A673 (cell line): ENCODE results near the gene VAC14. TPM values are rescaled to one million over a fixed set of nuclear protein-coding genes. Genes with fewer than 3 reads are reported as not detected.

Source experiments
- BruUV-seq: library from RNA; stranded (reverse); fragments of 400-500 nt; replicated peaks from 2 replicates; lab custom pipeline; 2021; lab: Mats Ljungman, UMichigan
- CTCF ChIA-PET: fragments of 300-600 bp; sonication (Branson Sonifier 250); formaldehyde crosslinking; loops from one replicate; lab custom pipeline; 2022; ENCODE audit warnings: antibody characterized with exemption; lab: Charles Lee
- POLR2A ChIA-PET: fragments of 300-600 bp; sonication (Branson Sonifier 250); formaldehyde crosslinking; loops from one replicate; lab custom pipeline; 2022; ENCODE audit warnings: antibody characterized with exemption; ENCODE audit not compliant: low non-redundant PET; lab: Charles Lee
- DNase-seq: peaks from one replicate; pipeline ENCODE4 v3.0.0-alpha.2; 2015; ENCODE audit warnings: low spot score
- H3K27ac ChIP-seq: fragments of 200-600 bp; sonication (generic); 2 replicates; pipeline ENCODE4 v1.5.1; 2016; ENCODE audit warnings: mixed run types, low read depth, mild to moderate bottlenecking, mixed read lengths, antibody characterized with exemption, low read length; ENCODE audit not compliant: poor library complexity, severe bottlenecking
- H3K27me3 ChIP-seq: fragments of 200-600 bp; sonication (generic); replicated peaks from 2 replicates; pipeline ENCODE4 v1.6.1; 2017; ENCODE audit warnings: mixed run types, low read depth, mild to moderate bottlenecking, mixed read lengths, antibody characterized with exemption, low read length; ENCODE audit not compliant: insufficient read depth, poor library complexity
- H3K36me3 ChIP-seq: fragments of 200-600 bp; sonication (generic); 2 replicates; pipeline ENCODE4 v1.6.1; 2016; ENCODE audit warnings: mixed run types, mild to moderate bottlenecking, mixed read lengths, antibody characterized with exemption, low read length; ENCODE audit not compliant: insufficient read depth, poor library complexity, severe bottlenecking
- H3K4me1 ChIP-seq: fragments of 200-600 bp; sonication (generic); 2 replicates; pipeline ENCODE4 v1.6.1; 2017; ENCODE audit warnings: mixed run types, mild to moderate bottlenecking, mixed read lengths, antibody characterized with exemption, low read length; ENCODE audit not compliant: insufficient read depth, poor library complexity, severe bottlenecking
- H3K4me3 ChIP-seq: fragments of 200-600 bp; sonication (generic); 2 replicates; pipeline ENCODE4 v1.5.1; 2016; ENCODE audit warnings: low read depth, mixed run types, mild to moderate bottlenecking, mixed read lengths, low read length; ENCODE audit not compliant: poor library complexity, severe bottlenecking
- H3K9me3 ChIP-seq: fragments of 200-600 bp; sonication (generic); 2 replicates; pipeline ENCODE4 v1.6.1; 2016; ENCODE audit warnings: mixed run types, low read depth, mild to moderate bottlenecking, mixed read lengths, antibody characterized with exemption, low read length; ENCODE audit not compliant: poor library complexity, severe bottlenecking
- EZH2 ChIP-seq: fragments of 200-600 bp; sonication (generic); IDR thresholded peaks from 2 replicates; pipeline ENCODE4 v1.6.1; 2017; ENCODE audit warnings: borderline replicate concordance, low read depth, mild to moderate bottlenecking, mixed read lengths, antibody characterized with exemption, low read length; ENCODE audit not compliant: poor library complexity, severe bottlenecking
- intact Hi-C: fragments of 100-400 bp; cut with micrococcal nuclease; formaldehyde crosslinking; loops from one replicate; pipeline ENCODE4 v1.10.0; 2022; ENCODE audit not compliant: unreplicated experiment
- total RNA-seq: library from RNA; stranded (reverse); gene quantifications from 2 replicates; pipeline ENCODE4 v1.2.3, GENCODE V29; 2021
- TF ChIP-seq, protein P1 (sequence below): fragments of 300-800, 200-600 bp; sonication (generic); conservative IDR thresholded peaks from 2 replicates; pipeline ENCODE4 v1.5.1; 2017; ENCODE audit warnings: low read depth, mild to moderate bottlenecking, antibody characterized with exemption, low read length, moderate library complexity, mixed read lengths

The VAC14 gene
- total RNA-seq, 1 experiment from 2014 or later, result 46.6 TPM

DNA sequence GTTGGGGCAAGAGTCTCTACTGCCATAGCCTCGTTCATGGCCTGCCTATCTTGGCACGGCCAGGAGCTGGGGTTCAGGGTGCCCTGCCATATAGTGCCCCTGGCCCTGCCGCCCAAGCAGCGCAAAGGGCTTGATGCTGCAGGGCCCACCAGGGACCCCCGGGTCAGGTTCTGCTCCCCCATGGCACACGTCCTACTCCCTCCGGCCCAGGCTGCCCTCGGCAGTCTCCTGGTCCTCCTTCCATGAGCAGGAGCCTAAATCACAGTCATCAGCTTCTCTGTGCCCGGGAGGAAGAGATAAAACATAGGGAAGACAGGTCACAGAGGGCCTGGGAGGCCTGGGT, 59.2 kb downstream of the VAC14 start:
- Histone ChIP-seq H3K36me3 (no peaks in the 10 kb centered on the region), H3K4me3 (no peak overlapping the region), H3K4me1 (peaks cover 7% of the 10 kb centered on the region), H3K9me3 (no peaks in the 10 kb centered on the region), H3K27me3 (no peaks in the 10 kb centered on the region), H3K27ac (peak overlapping the region; percentile 30)
- DNase-seq, result no peak
- CTCF ChIA-PET, result no interaction called here
- POLR2A ChIA-PET, result no interaction called here
- intact Hi-C loops, result no loop called here
- TF ChIP-seq, protein P1, sequence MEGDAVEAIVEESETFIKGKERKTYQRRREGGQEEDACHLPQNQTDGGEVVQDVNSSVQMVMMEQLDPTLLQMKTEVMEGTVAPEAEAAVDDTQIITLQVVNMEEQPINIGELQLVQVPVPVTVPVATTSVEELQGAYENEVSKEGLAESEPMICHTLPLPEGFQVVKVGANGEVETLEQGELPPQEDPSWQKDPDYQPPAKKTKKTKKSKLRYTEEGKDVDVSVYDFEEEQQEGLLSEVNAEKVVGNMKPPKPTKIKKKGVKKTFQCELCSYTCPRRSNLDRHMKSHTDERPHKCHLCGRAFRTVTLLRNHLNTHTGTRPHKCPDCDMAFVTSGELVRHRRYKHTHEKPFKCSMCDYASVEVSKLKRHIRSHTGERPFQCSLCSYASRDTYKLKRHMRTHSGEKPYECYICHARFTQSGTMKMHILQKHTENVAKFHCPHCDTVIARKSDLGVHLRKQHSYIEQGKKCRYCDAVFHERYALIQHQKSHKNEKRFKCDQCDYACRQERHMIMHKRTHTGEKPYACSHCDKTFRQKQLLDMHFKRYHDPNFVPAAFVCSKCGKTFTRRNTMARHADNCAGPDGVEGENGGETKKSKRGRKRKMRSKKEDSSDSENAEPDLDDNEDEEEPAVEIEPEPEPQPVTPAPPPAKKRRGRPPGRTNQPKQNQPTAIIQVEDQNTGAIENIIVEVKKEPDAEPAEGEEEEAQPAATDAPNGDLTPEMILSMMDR, result no peak
- no peak for TF ChIP-seq EZH2
- no TSS peak for BruUV-seq

DNA sequence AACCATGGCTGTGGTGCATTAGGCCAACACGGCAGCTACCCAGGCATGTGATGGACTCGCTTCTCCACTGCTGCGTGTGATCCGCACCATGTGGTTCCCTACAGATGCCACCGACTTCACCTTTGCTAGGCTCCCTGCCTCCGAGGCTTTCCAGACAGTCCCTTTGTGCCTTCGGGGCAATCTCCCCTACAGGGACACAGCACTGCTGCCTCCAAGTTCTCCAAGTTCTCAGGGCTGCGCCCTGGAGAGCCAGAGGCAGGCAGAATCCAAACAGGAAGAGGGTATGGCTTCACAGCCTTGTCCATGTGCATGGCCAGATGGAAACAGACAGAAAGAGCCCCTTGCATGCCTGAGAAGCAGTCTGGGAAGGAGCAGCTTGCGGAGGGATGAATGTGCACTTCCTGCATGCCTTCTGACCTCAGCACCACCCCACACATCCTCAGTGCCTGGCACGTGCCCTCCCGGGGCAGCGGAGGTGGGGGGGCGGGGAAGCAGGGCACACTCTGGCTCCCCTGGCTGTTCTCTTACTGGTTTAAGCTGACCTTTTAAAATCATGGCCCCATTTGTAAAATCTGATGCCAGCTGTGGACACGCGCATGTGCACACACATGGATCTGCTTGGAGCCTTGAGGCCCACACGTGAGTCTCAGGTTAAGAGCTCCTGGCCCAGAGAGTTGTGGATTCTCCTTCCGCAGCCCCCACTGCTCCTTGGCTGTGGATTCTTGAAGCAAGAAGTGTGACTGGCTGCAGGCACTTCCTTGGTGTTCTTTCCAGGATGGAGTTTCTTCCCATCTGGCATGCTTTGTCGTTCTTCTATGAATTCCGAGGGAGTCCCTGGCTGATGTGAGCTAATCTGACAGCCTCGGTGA, 59.8 kb downstream of the VAC14 start:
- intact Hi-C loops, result no loop called here
- no peaks in the 10 kb centered on the region for H3K27me3 ChIP-seq
- CTCF ChIA-PET, result no interaction called here
- POLR2A ChIA-PET, result no interaction called here
- H3K4me3 ChIP-seq, result no peak overlapping the region
- BruUV-seq, result no TSS peak
- no peaks in the 10 kb centered on the region for H3K9me3 ChIP-seq
- no peak for DNase-seq
- no peak for TF ChIP-seq EZH2
- TF ChIP-seq, protein P1, result no peak
- H3K36me3 ChIP-seq, result no peaks in the 10 kb centered on the region
- H3K27ac ChIP-seq, result no peak overlapping the region
- H3K4me1 ChIP-seq, result peaks cover 1% of the 10 kb centered on the region

DNA sequence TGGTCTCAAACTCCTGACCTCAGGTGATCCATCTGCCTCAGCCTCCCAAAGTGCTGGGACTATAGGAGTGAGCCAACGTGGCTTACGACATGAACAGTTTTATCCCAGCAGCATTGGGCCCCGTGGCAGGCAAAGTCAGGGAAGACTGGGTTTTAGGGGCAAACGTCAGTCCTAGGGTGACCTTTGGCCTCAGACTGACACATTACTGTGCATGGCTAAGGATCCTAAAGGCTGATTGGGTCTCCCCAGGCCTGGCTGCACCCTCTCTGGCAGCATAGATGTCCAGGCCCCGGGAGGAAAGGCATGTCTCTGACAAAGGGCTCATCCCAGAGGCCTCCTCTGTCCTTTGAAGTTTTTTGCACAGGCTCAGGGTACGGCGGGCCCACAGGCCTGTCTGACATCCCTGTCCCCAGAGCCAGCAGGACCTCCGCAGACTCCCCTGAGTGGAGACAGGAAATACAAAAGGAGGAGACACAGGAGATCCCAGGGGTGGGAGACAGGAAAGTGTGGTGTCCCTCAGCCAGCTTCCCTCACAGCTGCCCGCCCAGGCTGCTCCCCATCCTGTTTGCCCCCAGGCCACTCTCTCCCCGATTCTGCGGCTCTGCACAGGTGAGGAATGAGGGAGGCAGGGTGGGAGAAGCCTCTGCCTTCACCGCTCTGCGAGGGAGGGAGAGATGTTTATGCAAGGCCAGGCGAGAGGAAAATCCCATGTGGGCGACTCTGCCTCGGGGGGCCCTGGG, 60.6 kb downstream of the VAC14 start:
- TF ChIP-seq, protein P1, result no peak
- TF ChIP-seq EZH2, result no peak
- intact Hi-C loops, result no loop called here
- POLR2A ChIA-PET, result no interaction called here
- no peak overlapping the region for H3K27ac ChIP-seq
- no peaks in the 10 kb centered on the region for H3K9me3 ChIP-seq
- no peak overlapping the region for H3K4me3 ChIP-seq
- no peaks in the 10 kb centered on the region for H3K27me3 ChIP-seq
- H3K36me3 ChIP-seq, result no peaks in the 10 kb centered on the region
- no peak for DNase-seq
- no peaks in the 10 kb centered on the region for H3K4me1 ChIP-seq
- CTCF ChIA-PET, result no interaction called here
- no TSS peak for BruUV-seq
